Stomach (tissue), 4 donors: ENCODE results near the gene SLAMF1.

ENCODE experiments used
- EP300 ChIP-seq: sonication (generic); formaldehyde crosslinking; IDR thresholded peaks from one replicate; pipeline ENCODE4 v1.6.1; 2017; ENCODE audit warnings: antibody characterized with exemption
- POLR2A ChIP-seq, 4 donors: fragments of 450-650 bp; IDR thresholded peaks; one replicate each; pipeline ENCODE4 v1.6.1; 2016; ENCODE audit warnings: antibody characterized with exemption in 4 of 4, control low read depth in 2 of 4, mild to moderate bottlenecking in 1 of 4, moderate library complexity in 1 of 4
- TF ChIP-seq, protein P1 (sequence below), 7 experiments: fragments of 450-650 bp in 4 of 7; fragments of 200-600 bp in 3 of 7; sonication (generic) in 3 of 7; IDR thresholded peaks; one replicate each; pipeline ENCODE4 v1.5.1; 2016 to 2019; ENCODE audit warnings: antibody characterized with exemption in 7 of 7, control low read depth in 2 of 7, mild to moderate bottlenecking in 1 of 7

DNA sequence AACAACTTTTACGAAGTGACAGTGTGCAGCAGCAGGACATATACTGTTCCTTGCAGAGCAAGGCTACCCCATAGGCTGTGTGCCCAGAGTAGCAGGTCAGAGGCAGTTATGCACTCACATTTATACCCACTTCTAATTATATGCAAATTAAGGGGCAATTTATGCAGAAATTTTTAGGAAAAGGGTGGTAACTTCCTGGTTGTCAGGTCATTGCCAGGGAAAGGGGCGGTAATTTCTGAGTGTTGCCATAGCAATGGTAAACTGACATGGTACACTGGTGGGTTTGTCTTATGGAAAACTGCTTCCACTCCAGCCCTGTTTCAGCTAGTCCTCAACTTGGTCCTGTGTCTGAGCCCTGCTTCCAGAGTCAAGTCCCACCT, 12.0 kb upstream of the SLAMF1 start:
- TF ChIP-seq POLR2A (IDR thresholded peaks at IDR 0.05) (no peak), EP300 (no peak)
- TF ChIP-seq, protein P1, sequence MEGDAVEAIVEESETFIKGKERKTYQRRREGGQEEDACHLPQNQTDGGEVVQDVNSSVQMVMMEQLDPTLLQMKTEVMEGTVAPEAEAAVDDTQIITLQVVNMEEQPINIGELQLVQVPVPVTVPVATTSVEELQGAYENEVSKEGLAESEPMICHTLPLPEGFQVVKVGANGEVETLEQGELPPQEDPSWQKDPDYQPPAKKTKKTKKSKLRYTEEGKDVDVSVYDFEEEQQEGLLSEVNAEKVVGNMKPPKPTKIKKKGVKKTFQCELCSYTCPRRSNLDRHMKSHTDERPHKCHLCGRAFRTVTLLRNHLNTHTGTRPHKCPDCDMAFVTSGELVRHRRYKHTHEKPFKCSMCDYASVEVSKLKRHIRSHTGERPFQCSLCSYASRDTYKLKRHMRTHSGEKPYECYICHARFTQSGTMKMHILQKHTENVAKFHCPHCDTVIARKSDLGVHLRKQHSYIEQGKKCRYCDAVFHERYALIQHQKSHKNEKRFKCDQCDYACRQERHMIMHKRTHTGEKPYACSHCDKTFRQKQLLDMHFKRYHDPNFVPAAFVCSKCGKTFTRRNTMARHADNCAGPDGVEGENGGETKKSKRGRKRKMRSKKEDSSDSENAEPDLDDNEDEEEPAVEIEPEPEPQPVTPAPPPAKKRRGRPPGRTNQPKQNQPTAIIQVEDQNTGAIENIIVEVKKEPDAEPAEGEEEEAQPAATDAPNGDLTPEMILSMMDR (IDR thresholded peaks at IDR 0.05): no peak
